IMR-90 (cell line): ENCODE results near the gene SLC12A8. TPM values are rescaled to one million over a fixed set of nuclear protein-coding genes. Genes with fewer than 3 reads are reported as not detected.

Source experiments
- ATAC-seq: fragments of 200-7000 bp; cut with Tn5 transposase; 2 replicates; pipeline ENCODE4 v1.9.1; 2020; ENCODE audit warnings: low read depth, mild to moderate bottlenecking, moderate library complexity
- BruUV-seq: library from RNA; stranded (reverse); fragments of 400-500 nt; replicated peaks from 2 replicates; lab custom pipeline; 2021; lab: Mats Ljungman, UMichigan
- CTCF ChIA-PET: fragments of 300-600 bp; formaldehyde crosslinking; extraction: SDS; loops from one replicate; lab custom pipeline; 2021; ENCODE audit warnings: antibody characterized with exemption; lab: Yijun Ruan, JAX
- POLR2A ChIA-PET: fragments of 300-600 bp; sonication (Branson Sonifier 250); formaldehyde crosslinking; loops from one replicate; lab custom pipeline; 2022; ENCODE audit warnings: antibody characterized with exemption; ENCODE audit not compliant: unreplicated experiment; lab: Charles Lee
- DNase-seq: peaks from one replicate; pipeline ENCODE4 v3.0.0; 2013
- H2AFZ ChIP-seq: replicated peaks from 2 replicates; pipeline ENCODE3; 2013; ENCODE audit warnings: low read length, mild to moderate bottlenecking; ENCODE audit not compliant: poor library complexity
- H2AK5ac ChIP-seq: 2 replicates; pipeline ENCODE4 v1.6.1; 2013; ENCODE audit warnings: low read depth, low read length, inconsistent platforms
- H2AK9ac ChIP-seq: replicated peaks from 2 replicates; pipeline ENCODE3; 2013; ENCODE audit warnings: mild to moderate bottlenecking, low read depth, low read length, moderate library complexity; ENCODE audit not compliant: poor library complexity
- H2BK120ac ChIP-seq: 2 replicates; pipeline ENCODE4 v1.6.1; 2013; ENCODE audit warnings: low read depth, low read length, inconsistent platforms
- H2BK15ac ChIP-seq: 3 replicates; pipeline ENCODE4 v1.6.1; 2013; ENCODE audit warnings: low read depth, low read length, inconsistent platforms
- H2BK20ac ChIP-seq: 2 replicates; pipeline ENCODE4 v1.6.1; 2013; ENCODE audit warnings: low read depth, mild to moderate bottlenecking, inconsistent platforms, low read length, moderate library complexity
- H2BK5ac ChIP-seq: 2 replicates; pipeline ENCODE4 v1.6.1; 2013; ENCODE audit warnings: mild to moderate bottlenecking, low read depth, low read length, inconsistent platforms; ENCODE audit not compliant: poor library complexity, severe bottlenecking
- H3K14ac ChIP-seq: replicated peaks from 2 replicates; pipeline ENCODE4 v1.6.1; 2013; ENCODE audit warnings: low read depth, low read length, inconsistent platforms
- H3K18ac ChIP-seq: 2 replicates; pipeline ENCODE4 v1.6.1; 2013; ENCODE audit warnings: low read depth, low read length, control low read depth
- H3K23ac ChIP-seq: 2 replicates; pipeline ENCODE4 v1.6.1; 2013; ENCODE audit warnings: low read depth, low read length, inconsistent platforms
- H3K27ac ChIP-seq: 2 replicates; pipeline ENCODE4 v1.5.1; 2013; ENCODE audit warnings: mild to moderate bottlenecking, control low read depth, low read length; ENCODE audit not compliant: insufficient read depth
- H3K27me3 ChIP-seq: 2 replicates; pipeline ENCODE4 v1.6.1; 2013; ENCODE audit warnings: low read length; ENCODE audit not compliant: control insufficient read depth, insufficient read depth
- H3K36me3 ChIP-seq: 2 replicates; pipeline ENCODE4 v1.6.1; 2013; ENCODE audit warnings: low read length, mixed read lengths; ENCODE audit not compliant: control insufficient read depth, insufficient read depth
- H3K4ac ChIP-seq: 2 replicates; pipeline ENCODE4 v1.6.1; 2013; ENCODE audit warnings: low read depth, low read length, inconsistent platforms
- H3K4me1 ChIP-seq: 2 replicates; pipeline ENCODE4 v1.6.1; 2013; ENCODE audit warnings: low read length, mixed read lengths; ENCODE audit not compliant: control insufficient read depth, insufficient read depth
- H3K4me2 ChIP-seq: 2 replicates; pipeline ENCODE4 v1.6.1; 2013; ENCODE audit warnings: low read depth, mild to moderate bottlenecking, control low read depth, low read length, moderate library complexity
- H3K4me3 ChIP-seq: 2 replicates; pipeline ENCODE4 v1.5.1; 2013; ENCODE audit warnings: low read depth, mild to moderate bottlenecking, control low read depth, low read length, moderate library complexity; ENCODE audit not compliant: insufficient read depth
- H3K56ac ChIP-seq: 2 replicates; pipeline ENCODE4 v1.6.1; 2013; ENCODE audit warnings: low read length, inconsistent platforms; ENCODE audit not compliant: insufficient read depth; ENCODE audit errors: extremely low read depth
- H3K79me1 ChIP-seq, 2 experiments: 2 replicates each; pipeline ENCODE4 v1.6.1; 2013; ENCODE audit warnings: low read length in 2 of 2, inconsistent platforms in 1 of 2, low read depth in 1 of 2
- H3K9ac ChIP-seq: 2 replicates; pipeline ENCODE4 v1.6.1; 2013; ENCODE audit warnings: low read depth, low read length, control low read depth
- H3K9me1 ChIP-seq: 2 replicates; pipeline ENCODE4 v1.6.1; 2013; ENCODE audit warnings: low read length, inconsistent platforms; ENCODE audit not compliant: insufficient read depth
- H3K9me3 ChIP-seq: 2 replicates; pipeline ENCODE4 v1.6.1; 2013; ENCODE audit warnings: low read length; ENCODE audit not compliant: control insufficient read depth, insufficient read depth
- H4K20me1 ChIP-seq: 2 replicates; pipeline ENCODE4 v1.6.1; 2013; ENCODE audit warnings: low read length, inconsistent platforms; ENCODE audit not compliant: insufficient read depth
- H4K5ac ChIP-seq: 2 replicates; pipeline ENCODE4 v1.6.1; 2013; ENCODE audit warnings: mild to moderate bottlenecking, low read depth, low read length, control low read depth
- H4K8ac ChIP-seq, 2 experiments: 2 replicates each; pipeline ENCODE4 v1.6.1; 2013; ENCODE audit warnings: low read depth in 2 of 2, low read length in 2 of 2, control low read depth in 1 of 2, inconsistent platforms in 1 of 2
- H4K91ac ChIP-seq: 2 replicates; pipeline ENCODE4 v1.6.1; 2013; ENCODE audit warnings: low read depth, low read length, inconsistent platforms; ENCODE audit not compliant: insufficient read depth
- BHLHE40 ChIP-seq: fragments of 150-350 bp; IDR thresholded peaks from 2 replicates; pipeline ENCODE4 v1.6.1; 2016; ENCODE audit warnings: mild to moderate bottlenecking, low read depth, low read length
- CEBPB ChIP-seq: IDR thresholded peaks from 2 replicates; pipeline ENCODE4 v1.6.1; 2012; ENCODE audit warnings: low read depth, low read length, improper control_type of control experiment
- CHD1 ChIP-seq: IDR thresholded peaks from 2 replicates; pipeline ENCODE4 v1.6.1; 2012; ENCODE audit warnings: low read depth, low read length, improper control_type of control experiment
- CTCF ChIP-seq: conservative IDR thresholded peaks from 2 replicates; pipeline ENCODE4 v1.5.1; 2012; ENCODE audit warnings: mild to moderate bottlenecking, low read depth, low read length, improper control_type of control experiment
- ELK1 ChIP-seq: fragments of 150-350 bp; IDR thresholded peaks from 2 replicates; pipeline ENCODE4 v1.6.1; 2016; ENCODE audit warnings: low read depth, mild to moderate bottlenecking, low read length, moderate library complexity, borderline replicate concordance
- FOS ChIP-seq: fragments of 150-350 bp; IDR thresholded peaks from 2 replicates; pipeline ENCODE4 v1.6.1; 2016; ENCODE audit warnings: low read depth, low read length
- MAFK ChIP-seq: IDR thresholded peaks from 2 replicates; pipeline ENCODE4 v1.6.1; 2012; ENCODE audit warnings: low read depth, low read length, improper control_type of control experiment
- MAZ ChIP-seq: IDR thresholded peaks from 2 replicates; pipeline ENCODE4 v1.6.1; 2012; ENCODE audit warnings: low read depth, mild to moderate bottlenecking, low read length, improper control_type of control experiment, moderate library complexity, borderline replicate concordance
- MXI1 ChIP-seq: IDR thresholded peaks from 2 replicates; pipeline ENCODE4 v1.6.1; 2012; ENCODE audit warnings: low read depth, mild to moderate bottlenecking, low read length, moderate library complexity, borderline replicate concordance
- NFE2L2 ChIP-seq: fragments of 150-350 bp; IDR thresholded peaks from 2 replicates; pipeline ENCODE4 v1.6.1; 2016; ENCODE audit warnings: low read depth, mild to moderate bottlenecking, low read length
- POLR2A ChIP-seq: IDR thresholded peaks from 2 replicates; pipeline ENCODE4 v1.6.1; 2012; ENCODE audit warnings: mild to moderate bottlenecking, low read depth, low read length
- RAD21 ChIP-seq: IDR thresholded peaks from 2 replicates; pipeline ENCODE4 v1.6.1; 2012; ENCODE audit warnings: low read length, improper control_type of control experiment
- RCOR1 ChIP-seq: IDR thresholded peaks from 2 replicates; pipeline ENCODE4 v1.6.1; 2012; ENCODE audit warnings: mild to moderate bottlenecking, low read length, improper control_type of control experiment; ENCODE audit not compliant: insufficient replicate concordance
- RFX5 ChIP-seq: IDR thresholded peaks from 2 replicates; pipeline ENCODE4 v1.8.0; 2012; ENCODE audit warnings: low read depth, mild to moderate bottlenecking, low read length, moderate library complexity
- SMC3 ChIP-seq: fragments of 150-350 bp; IDR thresholded peaks from 2 replicates; pipeline ENCODE4 v1.6.1; 2016; ENCODE audit warnings: low read depth, mild to moderate bottlenecking, antibody characterized with exemption, low read length, moderate library complexity
- USF2 ChIP-seq: fragments of 150-350 bp; IDR thresholded peaks from 2 replicates; pipeline ENCODE4 v1.6.1; 2017; ENCODE audit warnings: mild to moderate bottlenecking, antibody characterized with exemption, low read length, low read depth
- WGBS, 2 experiments: methylation state at CpG; one replicate each; pipeline versions ENCODE4 v1.1.5 to v1.1.7; 2013; ENCODE audit warnings: missing lambda C conversion rate in 2 of 2; ENCODE audit not compliant: insufficient read length in 1 of 2; ENCODE audit errors: extremely low coverage in 2 of 2; 5-methylcytosine and 5-hydroxymethylcytosine counted together
- dilution Hi-C: fragments of 300-500 bp; cut with HindIII; formaldehyde crosslinking; loops from one replicate; pipeline ENCODE4 v1.14.3; 2018; ENCODE audit warnings: low sequenced_read_pairs; ENCODE audit not compliant: unreplicated experiment
- in situ Hi-C: fragments of 300-500 bp; cut with MboI; formaldehyde crosslinking; loops from 3 replicates; pipeline ENCODE4 v1.14.3; 2019; ENCODE audit warnings: low sequenced_read_pairs, inconsistent platforms, mixed read lengths
- intact Hi-C: fragments of 100-400 bp; cut with micrococcal nuclease; formaldehyde crosslinking; loops from 2 replicates; pipeline ENCODE4 v1.10.0; 2022
- polyA plus RNA-seq, 3 experiments: library from polyadenylated mRNA; depleted of rRNA; stranded (reverse); fragments of >200 nt; gene quantifications; 2 replicates each; pipeline ENCODE4 v1.2.3, GENCODE V29; 2012; ENCODE audit warnings: low replicate concordance in 1 of 3
- total RNA-seq: library from RNA; depleted of rRNA; stranded (reverse); fragments of >200 nt; gene quantifications from 2 replicates; pipeline ENCODE4 v1.2.3, GENCODE V29; 2012

The SLC12A8 gene
- total and polyA plus RNA-seq, 2 of the 4 experiments (the other 2 are of a cell fraction), result 2.2 to 4.3 TPM

- BruUV-seq, result no TSS peak
These were observed 34.8 kb downstream of the SLC12A8 start for GRCh38 chr3:125177746-125178145.

More at GRCh38 chr3:125177746-125178145, 34.8 kb downstream of the SLC12A8 start:
- 100% methylated on average over 5 of the region's 13 CpGs; no CpG with 5 or more reads in 1 of the 2 experiments for WGBS, 2 experiments
- Histone ChIP-seq H3K4me3 (no peak overlapping the region), H3K4me2 (no peak overlapping the region), H3K9me1 (no peaks in the 10 kb centered on the region), H3K36me3 (no peaks in the 10 kb centered on the region), H2AFZ (no peak overlapping the region), H2BK120ac (no peak overlapping the region), H2BK20ac (no peak overlapping the region), H4K5ac (no peak overlapping the region), H4K91ac (no peak overlapping the region), H3K27ac (no peak overlapping the region), H3K14ac (no peak overlapping the region), H3K9ac (no peak overlapping the region), H4K20me1 (no peaks in the 10 kb centered on the region), H2AK5ac (no peak overlapping the region), H2AK9ac (no peak overlapping the region), H3K18ac (no peak overlapping the region), H3K4ac (no peak overlapping the region), H3K23ac (no peak overlapping the region), H4K8ac (no peak overlapping the region), H3K27me3 (no peaks in the 10 kb centered on the region), H3K56ac (no peak overlapping the region), H3K4me1 (no peaks in the 10 kb centered on the region), H2BK5ac (no peak overlapping the region), H3K79me1 (no peaks in the 10 kb centered on the region), H3K9me3 (no peaks in the 10 kb centered on the region), H2BK15ac (no peak overlapping the region)
- intact Hi-C loops, result no loop called here
- in situ Hi-C loops, result no loop called here
- ChIA-PET CTCF (no interaction called here), POLR2A (no interaction called here)
- dilution Hi-C loops, result no loop called here
- no peak for TF ChIP-seq MXI1
- TF ChIP-seq MAZ, result no peak
- no peak for TF ChIP-seq FOS
- no peak for TF ChIP-seq USF2
- TF ChIP-seq NFE2L2, result no peak
- TF ChIP-seq CHD1, result no peak
- TF ChIP-seq POLR2A, result no peak
- no peak for TF ChIP-seq MAFK
- no peak for TF ChIP-seq CTCF
- TF ChIP-seq SMC3, result no peak
- TF ChIP-seq BHLHE40, result no peak
- no peak for TF ChIP-seq RAD21
- TF ChIP-seq RFX5, result no peak
- no peak for TF ChIP-seq ELK1
- no peak for TF ChIP-seq RCOR1
- TF ChIP-seq CEBPB, result no peak
- no peak for ATAC-seq
- no peak for DNase-seq
